Psoas muscle (tissue), 8 donors: ENCODE data around the gene HOXA6. TPM values are rescaled to one million over a fixed set of nuclear protein-coding genes. Genes with fewer than 3 reads are reported as not detected.

ENCODE experiments used
- ATAC-seq, 4 donors: fragments of 200-7000 bp; cut with Tn5 transposase; one replicate each; pipeline ENCODE4 v1.9.1; 2020; ENCODE audit warnings: moderate library complexity in 3 of 4, mild to moderate bottlenecking in 2 of 4
- DNase-seq, 2 donors: peaks; one replicate each; pipeline ENCODE4 v3.0.0-alpha.2; 2020
- H3K27ac ChIP-seq: fragments of 200-600 bp; one replicate; pipeline ENCODE4 v1.8.0; 2022
- H3K27me3 ChIP-seq, 3 donors: fragments of 200-600 bp in 1 of 3; one replicate each; pipeline versions ENCODE4 v1.6.1 to v1.8.0; 2013 to 2022; ENCODE audit warnings: low read length in 2 of 3, mild to moderate bottlenecking in 2 of 3, moderate library complexity in 1 of 3; ENCODE audit not compliant: insufficient read depth in 3 of 3
- H3K36me3 ChIP-seq, 2 donors: fragments of 200-600 bp in 1 of 2; one replicate each; pipeline versions ENCODE4 v1.6.1 to v1.8.0; 2013 to 2022; ENCODE audit warnings: low read depth in 1 of 2, mild to moderate bottlenecking in 1 of 2, moderate library complexity in 1 of 2; ENCODE audit not compliant: insufficient read depth in 1 of 2
- H3K4me1 ChIP-seq: fragments of 200-600 bp; one replicate; pipeline ENCODE4 v1.8.0; 2022
- H3K4me3 ChIP-seq: fragments of 200-600 bp; one replicate; pipeline ENCODE4 v1.8.0; 2022; ENCODE audit warnings: mild to moderate bottlenecking
- H3K9me3 ChIP-seq: fragments of 200-600 bp; one replicate; pipeline ENCODE4 v1.8.0; 2022
- CTCF ChIP-seq: fragments of 200-600 bp; IDR thresholded peaks from one replicate; pipeline ENCODE4 v1.8.0; 2022; ENCODE audit warnings: antibody characterized with exemption
- WGBS, 3 donors: extraction: QIAGEN DNeasy Blood & Tissue Kit; methylation state at CpG; one replicate each; pipeline versions ENCODE4 v1.1.6 to v1.1.7; 2013; 5-methylcytosine and 5-hydroxymethylcytosine counted together
- intact Hi-C, 2 donors: fragments of 100-400 bp; cut with DNase I; formaldehyde crosslinking; loops; one replicate each; pipeline versions ENCODE4 v1.11.0 to v1.14.2; 2022
- polyA plus RNA-seq, 3 donors: library from polyadenylated mRNA; stranded (reverse); fragments of 200-250 nt; gene quantifications; one replicate each; pipeline ENCODE4 v1.2.3, GENCODE V29; 2013
- total RNA-seq, 4 donors: library from RNA; stranded (reverse); fragmentation: NEBNext Ultra II Directional in 2 of 4; extraction: Animal tissue kit (Norgen Biotek cat#: 25700) in 2 of 4; gene quantifications; one replicate each; pipeline versions ENCODE4 v1.2.1 to v1.2.4, GENCODE V29; 2021 to 2023
- donor health status: healthy with polysubstance abuse.
- donor health status: DM: no; HTN: no; CAD: no; lungs with moderate emphysema.
- donor health status: Bipolar disorder and iron deficiency.
- donor health status: healthy.
- donor health status: DM: yes; HTN: yes; CAD: no.
- donor health status: DM: no; HTN: no; CAD: no.
- donor health status: DM: no; HTN: no; CAD: no.
- donor health status: DM: yes; HTN: yes; CAD: no.

Gene HOXA6
- total and polyA plus RNA-seq, 7 donors, result 0.64 to 3.7 (median 2.9) TPM

DNA sequence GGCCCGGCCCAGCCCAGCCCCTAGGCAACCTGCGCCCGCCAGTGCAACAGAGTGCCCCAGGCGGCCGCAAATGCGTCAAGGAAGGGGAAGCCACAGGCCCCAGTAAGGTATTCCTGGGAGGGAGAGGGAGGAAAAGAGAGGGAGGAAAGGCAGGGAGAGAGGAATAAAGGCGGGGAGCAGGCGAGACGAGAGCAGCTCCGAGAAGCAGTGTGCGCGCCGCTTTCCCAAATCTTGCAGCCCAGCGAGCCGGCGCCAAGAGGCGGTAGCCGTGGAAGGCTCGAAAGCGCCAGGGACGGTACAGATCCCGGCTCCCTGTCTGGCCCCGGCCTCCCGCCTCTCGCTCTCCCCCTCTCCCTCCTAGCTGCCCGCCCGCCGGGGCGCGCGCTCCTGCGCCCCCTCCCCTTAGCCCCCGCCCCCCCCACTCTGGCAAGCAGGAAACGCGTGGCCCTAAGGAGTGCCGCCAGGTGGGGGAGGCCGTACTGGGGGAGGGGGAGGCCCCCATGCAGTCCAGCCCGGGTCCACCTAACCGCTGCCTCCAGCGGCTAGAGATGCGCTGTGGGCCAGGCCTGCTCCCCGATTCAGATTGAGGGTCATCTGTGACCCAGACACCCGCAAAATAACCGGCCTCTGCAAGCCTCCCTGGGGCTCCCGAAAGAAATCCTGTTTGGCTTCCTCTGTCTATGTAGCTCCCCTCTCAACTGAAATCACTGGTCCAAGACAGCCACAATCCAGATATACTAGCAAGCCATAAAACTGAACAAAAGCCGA is 22.3 kb upstream of the HOXA6 start:
- peak in 1 of 2 donors; percentile 70 for DNase-seq
- no peak for TF ChIP-seq CTCF
- peak overlapping the region; percentile 92 for H3K27ac ChIP-seq
- peak overlapping the region; percentile 79 for H3K4me3 ChIP-seq
- H3K27me3 ChIP-seq, result no peaks in the 10 kb centered on the region
- H3K36me3 ChIP-seq, result no peaks in the 10 kb centered on the region
- intact Hi-C loops, result loop anchor here (1.0 to 10.0 kb wide), 4 partner anchors 965 to 1605 kb away; partner anchors contain the start of genes CBX3 (in 1 of the 2) and HNRNPA2B1 (in 1 of the 2)
- peaks cover 14% of the 10 kb centered on the region for H3K4me1 ChIP-seq
- no peaks in the 10 kb centered on the region for H3K9me3 ChIP-seq
- no peak for ATAC-seq
- 3 to 6% (median 4%) methylated on average over 22 to 46 of the region's 46 CpGs for WGBS, 3 donors

- Histone ChIP-seq H3K27me3 (no peaks in the 10 kb centered on the region), H3K9me3 (no peaks in the 10 kb centered on the region), H3K4me1 (peaks cover 17% of the 10 kb centered on the region), H3K4me3 (peak overlapping the region; percentile 79), H3K36me3 (no peaks in the 10 kb centered on the region), H3K27ac (peak overlapping the region; percentile 92)
- ATAC-seq (peak in 3 of 4 donors; percentile 26 to 47 (median 37)), DNase-seq (peak in 1 of 2 donors; percentile 88)
- 20 to 26% (median 21%) methylated on average over 25 of the region's 25 CpGs for WGBS, 3 donors
- no peak for TF ChIP-seq CTCF
- intact Hi-C loops, result loop anchor here (5.0 to 10.0 kb wide), 3 partner anchors 964 to 1604 kb away; partner anchors contain the start of genes CBX3 (in 1 of the 2) and HNRNPA2B1 (in 1 of the 2)
Measured at GRCh38 chr7:27168265-27168947, 20.8 kb upstream of the HOXA6 start.

DNA sequence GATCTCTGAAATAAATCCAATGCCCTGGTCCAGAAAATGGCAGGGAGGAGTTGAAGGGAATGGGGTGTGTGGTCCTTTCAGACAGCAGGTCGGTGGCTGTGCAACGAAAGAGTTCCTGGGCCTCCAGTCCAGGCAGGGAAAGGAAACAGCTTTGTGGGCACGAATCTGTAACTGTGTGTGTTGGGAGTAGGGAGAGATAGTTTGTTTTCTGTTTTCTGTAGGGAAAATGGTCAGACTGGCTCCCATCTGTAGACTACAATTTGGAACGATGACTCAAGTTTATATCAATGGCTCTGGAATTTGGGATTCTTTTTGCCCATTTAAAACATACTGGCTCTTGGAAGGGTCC is 20.3 kb upstream of the HOXA6 start:
- no peaks in the 10 kb centered on the region for H3K36me3 ChIP-seq
- H3K4me1 ChIP-seq, result peaks cover 22% of the 10 kb centered on the region
- intact Hi-C loops, result loop anchor here (5.0 to 10.0 kb wide), 3 partner anchors 963 to 1603 kb away; partner anchors contain the start of genes CBX3 (in 1 of the 2) and HNRNPA2B1 (in 1 of the 2)
- H3K4me3 ChIP-seq, result peak overlapping the region; percentile 79
- peak overlapping the region; percentile 92 for H3K27ac ChIP-seq
- H3K27me3 ChIP-seq, result no peaks in the 10 kb centered on the region
- WGBS, 3 donors, result 18 to 45% (median 29%) methylated on average over 4 of the region's 4 CpGs
- TF ChIP-seq CTCF, result no peak
- no peaks in the 10 kb centered on the region for H3K9me3 ChIP-seq
- no peak for ATAC-seq
- no peak for DNase-seq

DNA sequence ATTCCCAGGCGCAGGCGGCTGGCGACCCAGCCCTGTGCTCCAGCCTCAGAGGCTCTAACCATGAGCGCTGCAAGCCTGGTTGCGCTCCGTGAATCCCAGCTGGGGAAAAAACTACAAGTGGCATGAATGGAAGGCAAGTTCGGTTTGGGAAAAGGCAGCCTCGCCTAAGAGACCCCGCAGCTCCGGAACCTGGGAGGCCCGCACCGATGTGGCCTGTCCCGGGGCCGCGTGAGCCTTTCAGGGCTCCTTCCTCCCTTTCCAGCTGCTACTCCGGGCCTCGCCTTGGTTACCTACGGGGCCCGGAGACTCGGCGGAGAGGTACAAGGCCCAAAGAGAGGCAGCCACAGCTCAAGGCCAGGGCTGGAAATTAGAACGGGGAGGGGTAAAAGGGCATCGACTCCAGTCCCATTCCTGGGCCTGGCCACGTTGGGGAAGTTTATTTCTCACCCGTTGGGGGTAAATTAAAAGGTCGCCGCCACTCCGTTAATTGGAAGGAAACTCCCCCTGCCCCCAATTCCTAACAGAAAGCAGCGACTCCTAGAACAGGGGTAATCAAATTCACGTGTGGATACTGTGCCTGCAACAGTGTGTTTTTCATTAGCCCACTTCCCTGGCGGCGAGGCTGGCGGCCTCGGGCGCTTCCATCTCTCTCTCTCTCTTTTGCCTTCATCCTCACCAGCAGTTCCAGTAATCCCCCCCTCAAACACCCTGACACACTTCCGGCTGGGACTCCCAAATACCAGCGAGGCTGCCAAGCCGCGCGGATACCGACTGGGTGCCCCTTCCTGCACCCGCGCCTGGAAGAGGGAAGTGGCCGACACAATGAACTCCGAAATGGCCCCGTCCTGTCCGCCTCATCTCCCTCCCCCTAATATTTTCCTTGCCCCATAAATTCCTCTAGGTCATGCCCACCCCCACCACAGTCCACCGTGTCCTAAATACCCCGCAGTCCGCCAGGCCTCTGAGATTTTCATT is 19.2 kb upstream of the HOXA6 start:
- Histone ChIP-seq H3K27me3 (no peaks in the 10 kb centered on the region), H3K9me3 (no peaks in the 10 kb centered on the region), H3K27ac (peak overlapping the region; percentile 92), H3K36me3 (no peaks in the 10 kb centered on the region), H3K4me1 (peaks cover 25% of the 10 kb centered on the region), H3K4me3 (peak overlapping the region; percentile 79)
- TF ChIP-seq CTCF, result no peak
- 16 to 19% (median 17%) methylated on average over 50 of the region's 50 CpGs for WGBS, 3 donors
- intact Hi-C loops, result loop anchor here (5.0 to 10.0 kb wide), 3 partner anchors 962 to 1602 kb away; partner anchors contain the start of genes CBX3 (in 1 of the 2) and HNRNPA2B1 (in 1 of the 2)
- peak in 3 of 4 donors; percentile 3 to 16 (median 5) for ATAC-seq
- peak; percentile 17 to 77 for DNase-seq
